NCI-H2171 (cell line): ENCODE results near the gene GTF3C2.
"Not testable (repeated sequence)": the region's sequence is repeated elsewhere in the genome, so short reads cannot be mapped to it uniquely, and the experiment has no call there.

Experiments
- DNase-seq: peaks from one replicate; lab custom pipeline; 2025; lab: John Stamatoyannopoulos, UW

GTF3C2 gene

DNA sequence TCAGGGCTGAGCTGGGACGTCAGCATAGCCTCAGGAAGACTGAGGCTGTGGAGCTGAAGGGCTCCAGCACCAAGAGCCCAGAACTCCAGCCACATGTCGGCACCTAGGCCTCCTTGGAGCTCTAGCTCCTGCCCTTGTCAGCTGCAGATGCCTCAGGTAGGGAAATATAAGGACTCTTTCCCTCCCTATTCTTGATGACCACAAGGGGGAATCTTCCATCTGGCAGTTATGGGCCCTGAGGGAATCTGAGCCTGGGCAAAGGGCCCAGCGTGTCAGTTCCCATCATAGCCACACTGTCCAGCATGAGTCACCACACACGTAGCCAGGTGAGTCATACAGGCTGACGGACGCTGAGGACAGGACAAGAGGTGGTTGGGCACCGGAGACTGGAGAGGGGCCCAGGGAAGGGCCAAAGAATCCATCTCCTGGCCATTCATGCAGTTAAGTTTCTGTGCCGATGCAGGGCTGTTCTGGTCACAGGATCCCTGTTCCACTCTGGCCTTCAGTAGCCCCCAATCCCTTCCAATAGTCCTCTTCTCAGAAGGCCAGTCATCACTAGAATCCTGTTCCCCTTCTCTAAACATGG lies 35.5 kb downstream of the GTF3C2 start:
- no peak for DNase-seq

DNA sequence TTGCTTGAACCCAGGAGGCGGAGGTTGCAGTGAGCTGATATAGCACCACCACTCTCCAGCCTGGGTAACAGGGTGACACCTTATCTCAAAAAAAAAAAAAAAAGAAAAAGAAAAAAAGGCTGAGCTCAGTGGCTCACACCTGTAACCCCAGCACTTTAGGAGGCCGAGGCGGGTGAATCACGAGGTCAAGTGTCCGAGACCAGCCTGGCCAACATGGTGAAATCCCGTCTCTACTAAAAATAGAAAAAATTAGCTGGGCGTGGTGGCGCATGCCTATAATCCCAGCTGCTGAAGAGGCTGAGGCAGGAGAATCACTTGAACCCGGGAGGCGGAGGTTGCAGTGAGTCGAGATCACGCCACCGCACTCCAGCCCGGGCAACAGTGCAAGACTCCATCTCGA lies 36.7 kb downstream of the GTF3C2 start:
- DNase-seq, result not testable (repeated sequence)

GRCh38 chr2:27316655-27317412 lies 39.7 kb downstream of the GTF3C2 start:
- DNase-seq, result no peak

GRCh38 chr2:27315122-27315521 lies 41.4 kb downstream of the GTF3C2 start:
- DNase-seq, result no peak

- no peak for DNase-seq
Observed at GRCh38 chr2:27314709-27315108, 41.9 kb downstream of the GTF3C2 start.

DNA sequence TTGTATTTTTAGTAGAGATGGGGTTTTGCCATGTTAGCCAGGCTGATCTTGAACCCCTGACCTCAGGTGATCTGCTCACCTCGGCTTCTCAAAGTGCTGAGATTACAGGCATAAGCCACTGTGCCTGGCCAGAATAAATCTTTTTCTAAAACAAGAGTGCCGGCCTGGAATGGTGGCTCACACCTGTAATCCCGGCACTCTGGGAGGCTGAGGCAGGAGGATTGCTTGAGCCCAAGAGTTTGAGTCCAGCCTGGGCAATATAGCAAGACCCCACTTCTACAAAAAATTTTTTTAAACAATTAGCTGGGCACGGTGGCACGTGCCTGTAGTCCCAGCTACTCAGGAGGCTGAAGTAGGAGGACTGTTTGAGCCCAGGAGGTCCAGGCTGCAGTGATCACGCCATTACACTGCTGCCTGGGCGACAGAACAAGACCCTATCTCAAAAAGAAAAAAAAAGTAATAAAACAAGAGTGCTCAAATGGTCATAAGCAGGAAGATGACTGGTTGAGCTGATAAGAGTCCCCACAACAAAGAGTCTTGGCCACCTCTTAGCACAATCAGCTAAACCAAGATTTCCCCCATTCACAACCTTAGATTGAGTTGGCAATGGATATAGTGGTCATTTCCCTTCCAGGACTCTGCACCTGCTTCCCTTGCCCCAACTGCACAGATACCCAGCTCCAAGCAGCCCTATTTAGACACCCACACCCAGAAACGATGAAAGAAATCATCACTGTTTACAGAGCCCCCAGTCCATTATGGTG lies 42.5 kb downstream of the GTF3C2 start:
- DNase-seq, result no peak

GRCh38 chr2:27312152-27312551 lies 44.4 kb downstream of the GTF3C2 start:
- no peak for DNase-seq

GRCh38 chr2:27309651-27310050 lies 46.9 kb downstream of the GTF3C2 start:
- DNase-seq, result no peak

DNA sequence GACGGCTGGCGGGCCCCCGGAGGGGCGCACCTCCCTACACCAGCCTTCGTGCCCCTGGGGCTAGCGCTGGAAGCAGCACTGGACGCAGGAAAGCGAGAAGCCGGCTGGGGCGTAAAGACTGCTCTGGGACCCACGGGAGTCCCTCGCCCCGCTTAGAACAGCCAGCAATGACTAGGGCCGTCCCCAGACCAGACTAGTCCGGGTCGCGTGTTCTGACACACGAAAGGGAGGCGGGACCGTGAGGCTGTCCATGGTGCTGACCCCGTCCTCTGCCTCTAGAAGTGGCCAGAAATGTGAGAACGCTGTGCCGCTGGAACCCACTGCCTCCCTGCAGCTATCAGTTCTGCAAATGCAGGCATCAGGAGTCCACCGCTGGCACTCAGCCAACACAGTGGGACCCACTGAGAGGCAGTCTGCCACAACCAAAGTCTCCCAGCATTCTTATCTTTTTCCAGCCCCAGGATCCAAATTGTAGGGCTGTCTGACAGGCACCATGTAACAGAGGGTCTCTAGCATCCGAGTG lies 48.1 kb downstream of the GTF3C2 start, which contains the start of gene UCN:
Gene UCN, minus strand, starts transcription at position 87 of the 523 bp plus-strand sequence. CDS start 550 bp downstream, outside the sequence.
- DNase-seq, result peak; percentile 28

DNA sequence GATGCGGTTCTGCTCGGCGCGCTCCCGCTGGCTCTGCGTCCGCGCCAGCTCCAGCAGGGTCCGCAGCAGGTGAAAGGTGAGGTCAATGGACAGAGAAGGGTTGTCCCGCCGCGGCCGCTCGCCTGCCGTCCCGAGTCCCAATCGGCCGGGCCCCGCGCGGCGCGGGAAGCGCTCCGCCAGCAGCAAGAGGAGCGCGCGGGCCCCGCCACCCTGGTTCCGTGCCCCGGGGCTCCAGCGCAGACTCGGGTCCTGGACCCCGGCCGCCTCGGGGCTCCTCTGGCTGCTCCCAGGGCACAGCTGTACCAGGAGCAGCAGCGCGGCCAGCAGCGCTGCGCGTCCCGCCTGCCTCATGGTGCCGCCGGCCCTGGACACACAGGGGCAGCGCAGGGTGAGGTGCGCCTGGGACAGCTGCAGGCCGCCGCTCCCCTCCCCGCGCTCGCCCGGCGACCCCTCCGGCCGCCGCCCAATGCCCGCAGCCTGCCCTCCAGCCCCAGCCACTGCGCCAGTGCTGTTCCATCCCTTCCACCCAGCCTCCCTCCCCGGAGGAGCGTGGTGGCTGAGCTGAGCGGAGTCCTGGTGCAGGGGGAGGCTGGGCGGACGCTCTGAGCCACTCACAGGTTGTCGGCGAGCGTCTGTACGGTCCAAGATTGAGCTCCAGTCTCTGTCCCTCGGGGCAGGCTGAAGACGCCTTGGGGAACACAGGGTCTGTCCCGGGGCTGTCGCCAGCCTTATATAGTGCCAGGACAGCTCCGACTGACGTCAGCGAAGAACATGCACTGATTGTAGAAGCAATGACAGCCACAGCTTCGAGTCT lies 48.8 kb downstream of the GTF3C2 start:
- peak; percentile 16 for DNase-seq

DNA sequence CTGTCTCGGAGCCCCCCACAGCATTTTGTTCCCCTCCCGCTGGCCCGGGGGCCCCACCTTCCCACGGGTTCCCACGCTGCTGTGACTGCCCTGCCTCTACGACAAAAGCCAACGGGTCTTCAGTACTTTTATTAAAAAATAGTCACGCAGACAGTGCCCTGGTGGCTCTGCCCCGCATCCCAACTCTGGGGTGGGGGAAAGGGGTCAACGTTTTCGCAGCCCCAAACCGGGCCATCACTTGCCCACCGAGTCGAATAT lies 49.3 kb downstream of the GTF3C2 start:
- no peak for DNase-seq

- peak; percentile 28 for DNase-seq
Observed at GRCh38 chr2:27306573-27307286, 49.8 kb downstream of the GTF3C2 start.

DNA sequence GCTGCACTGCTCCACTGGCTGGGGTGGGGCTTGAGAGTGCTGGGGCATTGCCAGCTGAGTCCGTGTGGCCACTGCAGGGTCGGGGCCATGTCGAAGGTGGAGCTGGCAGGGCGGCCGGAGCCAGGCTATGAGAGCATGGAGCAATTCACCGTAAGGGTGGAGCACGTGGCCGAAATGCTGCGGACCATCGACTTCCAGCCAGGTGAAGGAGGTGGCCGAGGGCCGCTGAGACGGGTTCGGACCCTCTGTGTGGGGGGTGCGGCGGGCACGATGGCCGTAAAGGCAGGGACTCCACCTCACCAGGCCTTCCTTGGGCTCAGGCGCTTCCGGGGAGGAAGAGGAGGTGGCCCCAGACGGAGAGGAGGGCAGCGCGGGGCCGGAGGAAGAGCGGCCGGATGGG lies 50.4 kb downstream of the GTF3C2 start:
- DNase-seq, result no peak

- DNase-seq, result no peak
Observed at GRCh38 chr2:27305516-27305915, 51.0 kb downstream of the GTF3C2 start.

DNA sequence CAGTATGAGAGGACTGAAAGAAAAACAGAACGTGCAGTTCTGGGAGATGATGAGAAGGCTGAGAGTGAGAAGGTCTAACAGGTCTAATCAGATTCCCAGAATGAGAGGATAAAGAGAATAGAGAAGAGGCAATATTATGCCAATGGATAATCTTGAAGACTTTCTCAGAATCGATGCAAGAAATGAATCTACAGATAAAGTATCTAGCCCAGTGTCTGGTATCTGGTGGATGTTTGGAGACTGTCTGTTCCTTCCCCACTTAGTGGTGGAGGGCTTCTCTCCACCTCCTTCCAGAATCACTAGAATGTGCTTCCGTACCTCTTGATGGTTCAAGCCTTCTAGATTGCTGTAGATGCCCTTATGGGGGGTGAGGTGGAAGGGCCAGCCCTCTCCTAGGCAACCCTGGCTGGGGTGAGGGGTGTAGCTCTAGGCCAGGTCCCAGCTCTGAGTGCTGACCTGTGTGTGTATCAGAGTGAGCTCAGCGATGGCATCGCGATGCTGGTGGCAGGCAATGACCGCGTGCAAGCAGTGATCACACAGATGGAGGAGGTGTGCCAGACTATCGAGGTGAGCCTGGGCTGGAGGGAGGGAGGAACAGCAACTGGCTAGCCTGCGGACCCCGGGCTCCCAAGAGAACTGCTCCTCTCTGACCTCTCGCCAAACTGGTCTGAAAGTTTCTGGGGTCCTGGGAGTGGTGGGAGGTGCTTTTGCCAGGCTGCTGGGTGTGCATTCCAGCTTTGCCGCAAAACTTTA lies 51.9 kb downstream of the GTF3C2 start:
- DNase-seq, result no peak

DNA sequence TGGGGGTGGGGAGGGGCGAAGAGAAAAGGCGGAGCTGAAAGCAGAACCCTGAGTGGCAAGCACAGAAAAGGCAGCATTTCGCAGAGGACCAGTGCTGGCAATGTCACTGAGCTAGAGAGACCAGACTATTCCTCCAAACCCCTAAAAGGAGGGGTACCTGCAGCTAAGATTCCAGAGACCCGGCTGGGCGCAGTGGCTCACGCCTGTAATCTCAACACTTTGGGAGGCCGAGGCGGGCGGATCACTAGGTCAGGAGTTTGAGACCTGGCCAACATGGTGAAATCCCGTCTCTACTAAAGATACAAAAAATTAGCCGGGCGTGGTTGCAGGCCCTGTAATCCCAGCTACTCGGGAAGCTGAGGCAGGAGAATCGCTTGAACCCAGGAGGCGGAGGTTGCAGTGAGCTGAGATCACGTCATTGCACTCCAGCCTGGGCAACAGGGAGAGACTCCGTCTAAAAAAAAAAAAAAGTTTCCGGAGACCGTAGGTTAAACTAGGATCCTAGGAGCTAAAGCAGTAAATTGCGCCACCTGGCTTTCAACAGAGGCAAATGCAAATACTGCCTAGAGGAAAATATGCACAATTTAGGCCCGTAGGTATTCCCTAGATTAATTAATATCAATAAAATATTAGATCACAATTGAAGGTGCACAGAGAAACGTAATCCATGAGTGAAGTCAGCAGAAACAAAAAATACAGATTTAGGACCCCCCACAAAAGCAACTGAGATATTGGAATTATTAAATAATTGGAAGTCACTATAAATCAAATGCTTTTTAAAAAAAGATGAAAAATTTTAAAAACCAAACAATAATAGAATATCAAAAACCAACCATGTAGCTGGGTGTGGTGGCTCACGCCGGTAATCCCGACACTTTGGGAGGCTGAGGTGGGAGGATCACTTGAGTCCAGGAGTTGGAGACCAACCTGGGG lies 53.2 kb downstream of the GTF3C2 start:
- DNase-seq, result peak; percentile 85

DNA sequence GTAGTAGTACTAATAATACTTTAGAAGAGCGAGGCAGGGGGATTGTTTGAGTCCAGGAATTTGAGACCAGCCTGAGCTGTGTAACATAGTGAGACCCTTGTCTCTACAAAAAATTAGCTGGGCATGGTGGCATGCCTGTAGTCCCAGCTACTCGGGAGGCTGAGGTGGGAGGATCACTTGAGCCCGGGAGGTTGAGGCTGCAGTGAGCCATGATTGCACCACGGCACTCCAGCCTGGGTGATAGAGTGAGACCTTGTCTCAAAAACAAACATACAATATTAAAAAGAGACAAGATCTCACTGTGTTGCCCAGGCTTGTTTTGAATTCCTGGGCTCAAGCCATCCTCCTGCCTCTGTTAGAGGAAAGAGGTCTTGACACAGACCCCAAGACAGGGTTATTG lies 56.0 kb downstream of the GTF3C2 start:
- not testable (repeated sequence) for DNase-seq

DNA sequence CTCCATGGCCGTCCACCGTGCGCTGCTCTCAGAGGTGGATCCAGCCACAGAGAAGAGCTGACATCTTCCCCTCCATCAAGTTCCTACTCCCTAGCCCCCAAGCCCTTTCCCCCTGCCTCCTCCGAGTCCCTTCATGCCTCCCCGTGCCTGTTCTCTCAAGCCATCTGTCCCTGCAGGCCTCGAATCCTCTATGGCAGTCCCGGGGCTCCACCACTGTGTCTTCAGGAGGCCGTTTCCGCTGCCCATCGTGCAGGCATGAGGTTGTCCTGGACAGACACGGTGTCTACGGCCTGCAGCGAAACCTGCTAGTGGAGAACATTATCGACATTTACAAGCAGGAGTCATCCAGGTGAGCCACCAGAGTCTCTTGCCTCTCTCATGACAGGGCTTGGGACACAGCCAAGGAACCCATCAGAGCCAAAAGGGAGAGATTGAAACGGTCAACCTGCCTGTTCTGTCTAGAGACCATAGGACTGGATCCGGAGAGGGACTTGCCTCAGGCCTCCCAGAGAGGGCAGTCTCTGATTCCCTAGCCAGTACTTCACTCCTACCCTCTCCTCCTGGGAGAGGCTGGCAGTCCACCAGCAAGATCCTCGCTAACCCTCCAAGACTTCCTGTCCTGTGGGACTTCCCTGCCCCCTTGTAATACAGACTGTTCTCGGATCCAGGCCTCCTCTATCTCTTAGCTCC lies 58.0 kb downstream of the GTF3C2 start:
- DNase-seq, result no peak

DNA sequence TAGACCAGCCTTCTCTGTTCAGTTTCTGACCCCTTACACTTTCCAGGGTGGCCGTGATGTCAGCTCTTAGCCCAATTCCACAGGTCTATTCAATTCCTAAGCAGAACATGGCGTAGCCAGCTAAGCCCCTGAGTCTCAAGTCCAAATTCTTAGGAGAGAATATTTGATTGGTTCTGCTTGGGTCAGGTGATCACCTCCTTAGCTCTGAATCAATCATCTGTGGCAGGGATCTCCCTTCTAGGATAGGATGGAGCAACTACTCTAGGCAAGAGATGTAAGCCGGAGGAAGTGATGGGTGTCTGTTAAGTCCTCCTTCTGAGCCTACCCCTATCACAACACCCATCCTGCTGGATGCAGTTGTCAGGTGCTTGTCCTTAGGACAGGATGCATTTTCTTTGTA lies 59.4 kb downstream of the GTF3C2 start:
- DNase-seq, result no peak
